HG03558 (cell line): ENCODE data around the gene MAPKAP1.
A peak's percentile ranks its signal among the peaks of the same experiment; 100 is the strongest.

Source experiments
- ATAC-seq: cut with Tn5 transposase; IDR thresholded peaks from one replicate; pipeline ENCODE4 v1.9.1; 2021; ENCODE audit warnings: moderate number of reproducible peaks; ENCODE audit not compliant: unreplicated experiment; ENCODE audit errors: extremely low read depth

The MAPKAP1 gene

DNA sequence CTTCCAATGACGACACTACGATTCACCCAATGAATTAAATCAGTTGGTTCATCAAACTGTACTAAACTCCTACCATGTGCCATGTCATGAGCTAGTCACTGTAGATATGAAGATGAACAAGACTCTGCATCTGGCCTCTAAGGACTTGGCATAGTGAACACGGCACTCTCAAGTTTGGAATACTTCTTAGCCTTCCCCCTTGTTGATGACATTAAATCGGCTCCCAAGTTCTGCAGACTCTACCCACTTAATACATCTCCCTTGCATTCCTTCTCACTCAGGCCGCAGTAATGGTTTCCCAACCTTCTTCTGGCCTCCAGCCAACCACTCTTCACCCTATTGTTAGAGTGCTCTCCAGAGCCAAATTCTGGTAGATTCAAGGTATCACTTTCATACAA lies 184.7 kb downstream of the MAPKAP1 start:
- no peak for ATAC-seq

DNA sequence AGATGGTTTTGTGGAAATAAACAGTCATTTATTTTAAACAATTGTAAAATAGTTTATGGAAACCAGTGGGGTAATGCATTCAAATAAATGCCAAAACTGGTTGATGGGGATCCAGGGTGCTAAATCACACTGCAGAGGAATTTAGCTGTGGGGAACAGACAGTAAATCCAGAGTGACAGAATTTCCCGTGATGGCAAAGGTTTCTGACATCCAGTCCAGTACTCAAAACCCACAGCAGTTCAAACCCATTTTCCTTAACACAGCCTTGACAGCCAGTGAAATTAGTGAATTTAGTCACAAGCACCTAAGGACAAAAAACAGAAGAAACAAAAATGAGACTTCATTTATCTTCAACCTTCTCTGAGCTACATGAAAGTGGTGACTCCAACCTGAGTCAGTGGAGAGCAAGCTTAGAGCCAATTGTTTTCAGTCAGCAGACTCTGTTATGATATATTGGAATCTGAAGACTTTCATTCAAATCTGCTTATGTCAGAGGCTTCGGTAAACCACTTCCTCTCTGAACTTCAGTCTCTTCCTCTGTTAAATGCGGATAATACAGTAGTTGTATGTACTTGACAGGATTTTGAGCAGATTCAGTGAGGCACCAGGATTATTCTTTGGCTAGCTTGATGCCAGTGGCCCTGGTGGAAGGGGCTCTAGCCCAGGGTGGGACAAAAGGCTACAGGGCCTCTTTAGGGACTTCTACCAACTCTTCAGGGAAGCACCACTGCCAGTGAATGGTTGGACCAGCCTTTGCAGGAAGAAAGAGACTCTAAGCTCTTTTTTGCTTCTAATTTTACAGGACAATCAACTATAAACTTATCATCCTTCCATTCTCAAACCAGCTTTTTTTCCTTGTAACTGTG lies 185.3 kb downstream of the MAPKAP1 start:
- ATAC-seq, result no peak

DNA sequence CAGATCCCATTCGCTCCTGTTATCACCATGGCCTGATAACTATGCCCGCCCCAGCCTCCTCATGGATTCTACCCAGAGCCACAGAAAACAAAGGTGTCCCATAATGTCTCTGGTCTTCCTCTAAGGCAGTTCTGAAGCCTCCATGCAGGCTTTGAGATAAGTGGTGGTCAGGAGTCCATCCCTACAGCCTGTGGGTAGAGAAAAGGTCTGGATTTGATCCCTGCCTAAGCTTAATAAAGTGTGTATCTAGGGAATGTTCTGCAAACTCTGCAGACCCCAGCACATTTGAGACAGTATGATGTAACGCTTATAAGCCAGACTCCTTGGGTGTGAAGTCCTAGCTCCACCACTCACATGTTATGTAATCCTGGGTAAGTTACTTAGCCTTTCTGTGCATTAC lies 187.3 kb downstream of the MAPKAP1 start:
- ATAC-seq, result no peak

DNA sequence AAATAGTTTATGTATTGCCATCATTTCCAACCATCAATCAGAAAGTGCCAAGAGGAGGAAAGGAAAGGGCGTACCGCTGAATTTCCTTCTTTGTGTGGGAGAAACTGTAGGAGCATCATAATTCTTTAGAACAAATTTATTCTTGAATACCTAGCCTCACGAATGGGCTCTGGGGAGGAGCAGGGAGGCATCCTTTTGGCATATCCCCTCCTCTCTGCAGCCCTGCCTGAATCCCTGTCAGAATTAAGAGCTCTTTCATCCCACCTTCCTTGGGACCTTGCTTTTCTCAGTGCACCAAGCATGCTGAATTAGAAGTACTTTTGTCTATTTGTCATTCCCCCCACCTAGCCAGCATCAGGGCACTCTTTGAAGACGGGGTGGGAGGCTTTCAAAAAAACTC lies 189.4 kb downstream of the MAPKAP1 start:
- ATAC-seq, result no peak

DNA sequence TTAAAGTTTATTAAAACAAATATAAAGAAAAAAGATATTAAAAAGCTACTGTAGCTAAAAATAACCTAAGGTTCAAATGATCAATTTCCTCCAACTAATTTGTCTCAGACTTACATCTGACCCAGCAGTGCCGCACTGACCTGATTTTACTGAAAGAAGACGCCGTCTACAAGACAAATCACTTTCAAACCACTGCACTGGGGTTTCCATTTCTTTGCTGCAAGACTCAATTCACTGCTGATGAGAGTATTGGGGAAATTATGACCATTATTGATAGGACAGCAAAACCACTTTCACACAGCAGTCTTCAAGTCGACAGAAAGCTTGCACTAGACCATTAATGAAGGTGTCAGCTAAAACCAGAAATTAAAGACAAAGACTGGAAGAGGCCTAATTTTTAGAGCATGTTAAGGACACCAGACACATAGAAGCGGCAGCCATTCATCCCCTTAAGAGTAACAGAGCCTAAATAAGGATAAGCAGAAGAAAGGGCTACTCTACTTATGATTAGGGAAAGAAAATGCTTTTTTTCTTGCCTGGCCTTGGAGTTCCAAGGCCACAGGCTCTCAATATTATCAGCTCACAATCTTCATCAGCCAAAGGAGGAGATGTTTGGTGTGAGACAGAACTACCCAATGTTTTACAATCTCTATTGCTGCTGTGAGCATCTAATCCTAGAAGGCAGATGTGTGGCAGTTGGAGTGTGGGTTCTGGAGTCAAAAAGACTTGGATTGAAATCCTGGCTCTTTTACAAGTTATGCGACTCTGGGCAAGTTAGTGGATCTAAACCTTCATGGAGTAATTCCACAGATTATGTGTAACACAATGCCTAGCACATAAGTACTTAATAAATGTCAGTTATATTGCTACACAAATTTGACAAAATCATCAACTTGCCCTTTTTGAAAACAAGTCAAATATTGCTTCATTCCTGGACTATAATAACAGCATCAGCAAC lies 190.7 kb downstream of the MAPKAP1 start:
- ATAC-seq, result no peak

DNA sequence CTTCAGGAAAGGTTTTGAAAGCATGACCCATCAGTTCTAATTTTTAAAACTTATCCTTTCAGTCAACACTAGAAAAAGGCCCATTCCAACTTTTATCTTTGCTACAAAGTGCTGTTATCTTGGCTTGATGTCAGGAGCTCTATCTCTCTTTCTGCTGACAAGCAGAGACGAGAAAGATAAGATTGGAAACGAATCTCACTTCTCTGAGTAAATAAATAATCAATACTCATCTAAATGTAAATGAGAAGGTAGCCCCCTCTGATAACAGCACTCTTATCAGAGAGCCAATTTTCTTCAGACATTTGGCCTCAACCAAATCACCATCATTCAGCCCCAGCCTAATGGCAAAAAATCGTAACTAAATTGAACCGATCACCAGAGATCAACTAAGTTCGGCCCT lies 191.7 kb downstream of the MAPKAP1 start:
- ATAC-seq, result no peak

DNA sequence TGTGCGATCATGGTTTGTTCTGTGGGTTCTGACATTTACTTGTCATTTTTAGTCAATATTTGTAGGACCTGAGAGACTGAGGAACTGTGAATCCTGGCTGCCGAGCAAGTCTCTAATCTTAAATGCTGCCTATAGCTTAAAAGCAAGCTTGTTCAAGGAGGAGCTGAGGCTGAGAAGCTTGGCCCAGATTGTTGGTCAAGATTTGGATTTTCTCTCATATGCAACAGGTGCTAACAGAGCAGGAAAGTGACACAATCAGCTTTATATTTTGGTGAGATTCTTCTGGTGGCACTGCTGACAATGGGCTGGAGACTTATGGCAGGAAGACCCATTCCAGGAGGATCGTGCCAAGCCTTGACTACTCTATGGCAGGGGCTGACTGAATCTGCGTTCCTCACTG lies 192.5 kb downstream of the MAPKAP1 start:
- no peak for ATAC-seq

DNA sequence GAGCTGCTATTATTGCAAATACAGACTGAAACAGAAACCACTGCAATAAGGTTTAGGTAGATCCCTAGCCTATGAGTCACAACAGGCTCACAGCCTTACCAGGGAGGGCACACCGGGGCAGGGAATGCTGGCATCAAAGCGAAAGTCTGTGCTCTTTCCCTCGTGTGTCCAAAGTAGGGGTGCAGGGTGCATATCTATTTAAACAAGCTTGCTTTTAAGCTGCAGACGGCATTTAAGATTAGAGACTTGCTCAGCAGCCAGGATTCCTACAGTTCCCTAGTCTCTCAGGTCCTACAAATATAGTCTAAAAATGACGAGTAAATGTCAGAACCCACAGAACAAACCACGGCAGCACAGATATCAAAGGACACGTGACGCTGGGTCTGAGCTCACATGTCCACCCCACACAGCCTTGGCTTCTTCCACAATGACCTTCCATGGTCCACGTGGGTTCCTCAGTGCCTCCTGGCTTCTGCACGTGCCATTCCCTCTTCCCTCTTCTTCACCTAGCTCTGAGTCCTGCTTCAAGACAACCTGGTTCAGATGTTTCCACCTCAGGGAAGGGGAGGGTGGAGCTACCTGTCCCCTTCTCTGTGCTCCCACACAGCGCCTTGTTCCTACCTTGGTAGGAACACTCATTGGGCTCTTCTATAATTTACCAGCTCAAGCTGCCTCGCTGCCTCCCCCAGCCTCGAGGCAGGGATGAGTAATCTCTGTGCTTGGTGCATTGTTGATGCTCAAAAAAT lies 193.2 kb downstream of the MAPKAP1 start:
- peak; percentile 85 for ATAC-seq

DNA sequence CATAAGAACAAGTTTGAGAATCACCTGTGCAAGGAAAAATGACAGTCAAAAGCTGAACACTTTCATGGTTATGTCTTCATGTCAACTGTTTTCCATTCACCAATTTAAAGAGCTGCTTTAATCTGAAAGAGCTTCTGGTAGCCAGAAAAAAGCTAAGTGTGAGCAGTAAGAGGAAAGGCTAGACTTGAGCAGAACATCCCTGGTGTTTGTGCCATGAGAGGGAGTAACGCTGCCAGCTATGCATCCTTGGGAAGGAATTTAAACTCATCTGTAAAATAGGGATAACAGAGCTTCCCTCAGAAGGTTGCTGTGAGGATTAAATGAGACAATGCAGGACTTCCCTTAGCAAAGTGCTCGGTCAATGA lies 193.7 kb downstream of the MAPKAP1 start:
- no peak for ATAC-seq

DNA sequence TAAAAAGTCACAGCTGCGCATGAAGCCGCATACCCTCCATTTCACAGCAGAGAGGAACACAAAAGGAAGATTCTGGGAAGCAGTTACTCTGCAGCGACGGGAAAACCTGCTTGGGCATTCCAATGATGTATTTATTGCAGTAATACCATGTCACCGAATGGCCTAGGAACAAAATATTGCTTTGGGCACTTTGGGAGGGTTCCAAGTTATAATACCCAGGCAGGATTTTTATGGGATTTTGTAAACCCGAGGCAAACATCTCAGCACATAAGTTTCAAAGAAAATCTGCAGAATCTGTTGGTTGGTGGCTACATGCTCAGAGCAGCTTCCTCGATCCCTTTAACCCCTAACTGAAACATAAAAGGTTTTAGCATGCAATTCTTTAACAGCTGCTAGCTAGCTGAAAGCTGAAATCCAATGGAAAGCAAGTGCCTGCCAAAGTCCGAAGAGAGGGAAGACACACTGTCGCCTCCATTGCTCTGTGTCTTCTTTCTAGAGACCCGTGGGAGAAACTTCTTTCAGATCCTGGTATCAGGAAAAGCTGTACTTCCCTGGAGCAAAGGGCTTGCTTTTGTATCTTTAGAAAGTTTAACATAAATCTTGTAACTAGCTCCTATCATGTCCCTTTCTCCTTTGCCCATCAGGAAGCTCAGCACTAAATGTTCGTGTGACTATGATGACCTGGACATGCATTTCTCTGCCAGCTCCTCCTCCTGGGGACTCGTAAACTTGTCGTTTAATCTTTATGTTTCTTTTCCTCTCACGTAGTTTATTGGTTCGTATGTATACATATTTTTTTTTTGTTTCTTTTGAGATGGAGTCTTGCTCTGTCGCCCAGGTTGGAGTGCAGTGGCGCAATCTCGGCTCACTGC lies 195.0 kb downstream of the MAPKAP1 start:
- no peak for ATAC-seq

DNA sequence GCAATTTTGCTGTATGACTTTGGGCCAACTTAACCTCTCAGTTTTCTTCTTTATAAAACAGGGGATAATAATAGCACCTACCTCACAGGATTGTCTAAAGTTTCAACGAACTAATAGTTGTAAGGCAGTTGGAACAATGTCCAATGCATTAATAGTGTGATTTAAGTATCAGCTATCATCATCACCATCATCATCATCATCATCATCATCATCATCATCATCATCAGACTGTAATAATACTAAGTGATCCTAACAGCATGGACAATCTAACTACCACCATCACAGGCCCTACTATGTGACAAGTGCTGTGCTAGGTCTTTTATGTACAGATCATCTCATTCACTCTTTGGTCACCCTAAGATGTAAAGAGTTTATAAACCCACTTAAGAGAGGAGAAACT lies 196.0 kb downstream of the MAPKAP1 start:
- ATAC-seq, result no peak

DNA sequence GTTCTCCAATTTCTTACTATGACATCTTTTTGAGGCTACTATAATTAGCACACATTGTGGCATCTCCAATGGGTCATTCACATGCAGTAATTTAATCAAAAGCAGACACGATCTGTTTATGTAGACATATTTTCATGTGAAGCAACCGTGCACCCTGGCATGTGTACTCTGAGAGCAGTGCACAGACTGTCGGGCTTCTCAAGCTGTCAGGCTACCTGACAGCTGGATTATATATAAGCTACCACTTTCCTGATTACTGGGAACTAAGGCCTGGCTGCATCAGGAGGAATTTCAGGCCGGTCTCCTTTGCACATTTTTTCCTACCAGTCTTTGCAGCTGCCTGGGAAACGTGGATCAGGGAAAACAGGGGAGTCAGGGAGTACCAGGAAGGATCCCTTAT lies 197.5 kb downstream of the MAPKAP1 start:
- ATAC-seq, result no peak

DNA sequence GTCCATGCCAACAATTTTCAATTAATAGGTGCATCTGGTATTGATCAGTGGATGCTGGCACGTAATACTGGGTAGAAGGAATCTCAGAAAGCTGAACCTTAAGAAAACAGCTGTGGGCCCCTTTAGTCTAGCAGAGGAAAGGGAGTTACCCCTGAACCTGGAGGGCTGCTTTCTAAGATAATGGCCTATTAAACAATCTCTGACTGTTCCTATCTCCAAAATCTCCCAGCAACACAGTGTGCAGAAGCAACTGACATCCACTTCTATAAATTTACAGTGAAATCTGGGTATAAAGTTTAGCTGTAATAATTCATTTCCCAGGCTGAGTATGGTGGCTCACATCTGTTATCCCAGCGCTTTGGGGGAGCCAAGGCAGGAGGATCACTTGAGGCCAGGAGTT lies 198.8 kb downstream of the MAPKAP1 start:
- no peak for ATAC-seq

DNA sequence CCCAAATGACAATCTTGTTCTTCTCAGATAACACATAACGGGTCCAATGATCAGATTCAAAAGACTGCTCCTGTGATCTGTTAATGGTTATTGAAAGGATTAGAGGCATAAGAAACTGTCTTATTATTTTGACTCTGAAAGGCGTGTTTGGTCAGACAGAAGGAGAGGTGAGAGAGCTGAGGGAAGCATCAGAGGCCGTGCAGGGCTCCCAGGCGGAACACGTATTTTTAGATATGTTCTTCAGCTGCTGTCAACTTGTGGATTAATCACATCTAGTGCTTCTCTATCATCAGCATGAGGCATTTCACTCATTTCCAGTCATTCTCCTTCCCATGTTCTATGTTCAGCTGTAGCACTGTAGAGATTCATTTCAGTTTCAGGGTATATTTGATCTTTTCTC lies 199.8 kb downstream of the MAPKAP1 start:
- no peak for ATAC-seq

DNA sequence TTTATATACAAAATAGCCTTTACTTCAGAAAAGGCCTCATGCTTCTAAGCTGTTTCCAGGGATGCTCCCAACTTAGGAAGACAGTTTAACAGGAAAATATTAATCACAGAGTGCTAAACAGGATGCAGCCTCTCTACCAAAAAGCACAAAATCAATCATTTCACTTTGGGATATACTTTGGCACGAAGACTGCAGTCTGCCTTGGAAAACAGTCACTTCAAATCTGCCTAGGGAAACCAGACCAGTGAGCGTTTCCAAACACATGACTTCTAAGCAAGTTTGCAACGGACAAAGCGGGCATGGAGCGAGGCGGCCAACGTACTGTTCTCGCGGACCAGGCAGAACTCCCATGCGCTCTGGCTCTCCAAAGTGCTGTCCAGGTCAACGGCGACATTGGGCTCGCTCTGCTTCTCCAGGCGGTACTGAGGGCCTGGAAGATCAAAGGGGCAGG lies 201.0 kb downstream of the MAPKAP1 start:
- no peak for ATAC-seq

DNA sequence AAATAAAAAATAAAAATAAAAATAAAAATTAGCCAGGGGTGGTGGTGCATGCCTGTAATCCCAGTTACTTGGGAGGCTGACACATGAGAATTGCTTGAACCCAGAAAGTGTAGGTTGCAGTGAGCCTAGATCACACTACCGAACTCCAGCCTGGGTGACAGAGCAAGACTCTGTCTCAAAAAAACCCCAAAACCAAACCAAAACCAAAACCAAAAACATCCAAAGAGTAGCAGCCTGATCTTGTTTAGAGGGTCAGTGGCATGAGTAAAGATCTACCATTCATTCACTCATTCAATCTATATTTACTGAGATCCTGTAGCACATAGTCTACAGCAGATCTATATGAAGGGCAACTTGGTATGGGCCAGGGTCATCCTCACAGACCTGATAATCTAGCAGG lies 202.4 kb downstream of the MAPKAP1 start:
- no peak for ATAC-seq

DNA sequence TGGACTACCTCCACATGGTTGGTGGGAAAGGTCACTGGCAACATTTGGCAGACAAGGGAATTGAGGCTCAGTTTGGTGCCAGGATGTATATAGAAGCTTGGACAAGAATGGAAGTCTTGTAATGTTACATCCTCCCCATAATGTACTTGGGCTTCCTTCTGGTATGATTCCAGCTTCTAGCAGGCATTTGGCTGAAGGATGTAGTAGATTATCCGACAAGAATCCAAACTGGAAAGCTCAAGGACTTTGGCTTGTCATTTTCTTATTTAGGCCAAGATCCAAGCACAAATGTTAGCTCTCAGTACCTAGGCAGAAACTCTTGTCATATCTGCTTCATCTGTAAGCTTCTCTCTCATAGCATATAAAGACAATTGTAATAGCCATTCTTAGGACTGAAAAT lies 209.1 kb downstream of the MAPKAP1 start:
- no peak for ATAC-seq

DNA sequence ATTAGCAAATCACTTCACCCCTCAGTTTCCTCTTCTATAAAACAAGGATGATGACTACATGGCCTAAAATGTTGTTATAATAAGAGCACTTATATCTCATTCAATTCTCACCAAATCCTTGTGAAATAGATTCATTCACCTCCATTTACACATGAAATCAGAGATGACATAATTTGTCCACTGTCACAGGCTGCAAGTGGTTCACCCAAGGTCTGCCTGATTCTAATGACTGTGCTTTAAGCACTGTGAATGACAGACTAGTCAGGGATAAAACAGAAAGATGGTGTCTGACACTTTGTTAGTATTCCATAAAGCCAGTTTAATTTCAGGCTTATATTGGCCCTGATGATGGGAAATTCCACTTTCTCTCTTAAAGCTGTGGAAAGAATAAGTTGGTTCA lies 209.5 kb downstream of the MAPKAP1 start:
- ATAC-seq, result no peak

DNA sequence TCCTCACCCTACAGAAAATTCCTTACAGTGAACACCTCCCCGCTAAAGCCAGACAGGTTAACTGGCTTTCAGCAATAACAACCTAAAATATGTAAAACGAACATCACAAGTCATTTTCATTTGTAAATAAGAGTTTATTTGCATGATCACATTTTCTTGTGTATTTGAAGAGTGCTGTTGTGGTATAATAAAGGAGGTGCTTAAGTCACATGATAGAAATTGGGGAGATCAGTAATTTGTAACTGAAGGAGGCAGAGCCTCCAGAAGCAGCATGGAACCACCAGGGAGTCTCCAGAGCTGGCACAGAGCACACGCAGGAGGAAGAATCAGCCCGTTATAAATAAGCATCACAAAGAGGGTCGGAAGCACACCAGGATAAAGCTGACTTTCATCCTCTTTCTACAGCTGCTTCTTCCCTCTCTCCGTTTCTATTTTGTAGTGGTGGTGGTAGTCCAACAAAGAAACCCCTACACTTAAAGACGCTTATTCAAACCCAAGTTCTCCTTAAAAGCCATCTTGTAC lies 210.6 kb downstream of the MAPKAP1 start:
- no peak for ATAC-seq
